ENCODE results near the gene MCF2L2. TPM values are rescaled to one million over a fixed set of nuclear protein-coding genes. Genes with fewer than 3 reads are reported as not detected.

Gene MCF2L2
- total and polyA plus RNA-seq, 2 experiments from 2014 or later, result 6.7 to 14.6 TPM

DNA sequence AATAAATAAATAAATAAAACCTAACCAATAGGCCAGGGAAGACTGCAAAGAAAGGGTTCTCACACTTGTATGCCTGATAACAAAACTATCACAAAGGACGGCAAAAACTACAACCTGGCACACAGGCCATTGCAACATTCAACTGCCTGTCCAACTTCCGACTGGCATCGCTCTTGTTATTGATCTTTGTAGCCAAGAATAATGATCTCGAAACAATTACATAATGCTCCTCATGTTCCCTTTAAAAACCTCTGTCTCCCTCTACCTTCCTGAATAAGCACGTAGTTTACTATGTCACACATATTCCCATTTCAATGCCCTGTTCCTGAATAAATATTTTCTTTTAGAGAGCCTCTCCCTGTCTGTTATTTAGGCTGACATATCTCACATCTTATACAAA lies 101.1 kb downstream of the MCF2L2 start:
- no peaks in the 10 kb centered on the region; the same call in 1 of the 2 replicates for H3F3A ChIP-seq (replicated peaks; ENCODE audit: low read depth)
- H3K27ac ChIP-seq (ENCODE audit: low read depth), result no peak overlapping the region
- H3K4me3 Mint-ChIP-seq, result no peak overlapping the region
- no peaks in the 10 kb centered on the region for H3K9me2 ChIP-seq (ENCODE audit: insufficient read depth)
- H3K4me2 ChIP-seq, result no peak overlapping the region
- no peaks in the 10 kb centered on the region for H3K9me3 Mint-ChIP-seq
- H4K20me1 ChIP-seq (replicated peaks; ENCODE audit: insufficient read depth), result no peaks in the 10 kb centered on the region; the same call in 1 of the 2 replicates
- peaks cover 8% of the 10 kb centered on the region for H3K27me3 Mint-ChIP-seq (ENCODE audit: insufficient read depth, low read depth, poor library complexity)
- H2AFZ ChIP-seq, result no peak overlapping the region
- H3K36me3 Mint-ChIP-seq (ENCODE audit: low read depth), result no peaks in the 10 kb centered on the region; the same call in 2 of the 3 replicates
- no peaks in the 10 kb centered on the region for H3K27me3 ChIP-seq (ENCODE audit: insufficient read depth)
- ATAC-seq (no peak), DNase-seq (ENCODE audit: low spot score) (no peak)
- peaks cover 30% of the 10 kb centered on the region for H3K4me1 Mint-ChIP-seq
- H3K4me3 ChIP-seq, result no peak overlapping the region
- no peaks in the 10 kb centered on the region for H3K36me3 ChIP-seq (ENCODE audit: insufficient read depth)
- no peaks in the 10 kb centered on the region for H3K79me2 ChIP-seq (replicated peaks; ENCODE audit: insufficient read depth)
- H3K4me1 ChIP-seq (ENCODE audit: insufficient read depth), result peaks cover 27% of the 10 kb centered on the region
- TF ChIP-seq STAT1 (IDR thresholded peaks at IDR 0.05; ENCODE audit: unreplicated experiment) (no peak), EZH2phosphoT487 (IDR thresholded peaks at IDR 0.05; ENCODE audit: unreplicated experiment) (no peak), CREB1 (CRISPR knock-in tag; IDR thresholded peaks at IDR 0.05; ENCODE audit: low read depth) (no peak), NANOG (IDR thresholded peaks at IDR 0.05; ENCODE audit: borderline replicate concordance) (no peak)
- TF ChIP-seq, protein P1, sequence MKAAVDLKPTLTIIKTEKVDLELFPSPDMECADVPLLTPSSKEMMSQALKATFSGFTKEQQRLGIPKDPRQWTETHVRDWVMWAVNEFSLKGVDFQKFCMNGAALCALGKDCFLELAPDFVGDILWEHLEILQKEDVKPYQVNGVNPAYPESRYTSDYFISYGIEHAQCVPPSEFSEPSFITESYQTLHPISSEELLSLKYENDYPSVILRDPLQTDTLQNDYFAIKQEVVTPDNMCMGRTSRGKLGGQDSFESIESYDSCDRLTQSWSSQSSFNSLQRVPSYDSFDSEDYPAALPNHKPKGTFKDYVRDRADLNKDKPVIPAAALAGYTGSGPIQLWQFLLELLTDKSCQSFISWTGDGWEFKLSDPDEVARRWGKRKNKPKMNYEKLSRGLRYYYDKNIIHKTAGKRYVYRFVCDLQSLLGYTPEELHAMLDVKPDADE (IDR thresholded peaks at IDR 0.05), result no peak
- H3K27ac Mint-ChIP-seq, result no peak overlapping the region

- ATAC-seq, result no peak
- Mint-ChIP-seq H3K27me3 (ENCODE audit: insufficient read depth, low read depth, poor library complexity) (no peaks in the 10 kb centered on the region), H3K4me1 (peaks cover 18% of the 10 kb centered on the region), H3K27ac (no peak overlapping the region), H3K9me3 (no peaks in the 10 kb centered on the region), H3K4me3 (no peak overlapping the region), H3K36me3 (ENCODE audit: low read depth) (no peaks in the 10 kb centered on the region; the same call in 2 of the 3 replicates)
- Histone ChIP-seq H3K9me2 (ENCODE audit: insufficient read depth) (no peaks in the 10 kb centered on the region), H4K20me1 (replicated peaks; ENCODE audit: insufficient read depth) (no peaks in the 10 kb centered on the region; the same call in 1 of the 2 replicates), H3K79me2 (replicated peaks; ENCODE audit: insufficient read depth) (no peaks in the 10 kb centered on the region), H3K4me3 (no peak overlapping the region), H3K4me2 (no peak overlapping the region), H3K27ac (ENCODE audit: low read depth) (no peak overlapping the region), H2AFZ (no peak overlapping the region), H3K27me3 (ENCODE audit: insufficient read depth) (no peaks in the 10 kb centered on the region), H3F3A (replicated peaks; ENCODE audit: low read depth) (no peaks in the 10 kb centered on the region), H3K36me3 (ENCODE audit: insufficient read depth) (no peaks in the 10 kb centered on the region), H3K4me1 (ENCODE audit: insufficient read depth) (peaks cover 14% of the 10 kb centered on the region)
- no peak for DNase-seq (ENCODE audit: low spot score)
- TF ChIP-seq CREB1 (CRISPR knock-in tag; IDR thresholded peaks at IDR 0.05; ENCODE audit: low read depth), result no peak
- TF ChIP-seq ZNF114 (CRISPR knock-in tag; IDR thresholded peaks at IDR 0.05), result no peak
- TF ChIP-seq STAT1 (IDR thresholded peaks at IDR 0.05; ENCODE audit: unreplicated experiment), result no peak
- no peak for TF ChIP-seq ZNF331 (CRISPR knock-in tag; IDR thresholded peaks at IDR 0.05; ENCODE audit: low read depth)
- no peak for TF ChIP-seq NANOG (IDR thresholded peaks at IDR 0.05; ENCODE audit: borderline replicate concordance)
- no peak for TF ChIP-seq ZNF462 (CRISPR knock-in tag; IDR thresholded peaks at IDR 0.05)
- TF ChIP-seq POLR2AphosphoS5 (IDR thresholded peaks at IDR 0.05; ENCODE audit: low read depth), result no peak
- no peak for TF ChIP-seq REST (IDR thresholded peaks at IDR 0.05; ENCODE audit: unreplicated experiment)
- TF ChIP-seq EZH2 (IDR thresholded peaks at IDR 0.05; ENCODE audit: low read depth, unreplicated experiment), result no peak
These were observed 104.3 kb downstream of the MCF2L2 start for GRCh38 chr3:183324083-183324482.

Data from GM23338 (cell line).